A673 (cell line): ENCODE results near the gene ZFYVE28. TPM values are rescaled to one million over a fixed set of nuclear protein-coding genes. Genes with fewer than 3 reads are reported as not detected.

Source experiments
- BruUV-seq: library from RNA; stranded (reverse); fragments of 400-500 nt; replicated peaks from 2 replicates; lab custom pipeline; 2021; lab: Mats Ljungman, UMichigan
- CTCF ChIA-PET: fragments of 300-600 bp; sonication (Branson Sonifier 250); formaldehyde crosslinking; loops from one replicate; lab custom pipeline; 2022; ENCODE audit warnings: antibody characterized with exemption; lab: Charles Lee
- POLR2A ChIA-PET: fragments of 300-600 bp; sonication (Branson Sonifier 250); formaldehyde crosslinking; loops from one replicate; lab custom pipeline; 2022; ENCODE audit warnings: antibody characterized with exemption; ENCODE audit not compliant: low non-redundant PET; lab: Charles Lee
- DNase-seq: peaks from one replicate; pipeline ENCODE4 v3.0.0-alpha.2; 2015; ENCODE audit warnings: low spot score
- H3K27ac ChIP-seq: fragments of 200-600 bp; sonication (generic); 2 replicates; pipeline ENCODE4 v1.5.1; 2016; ENCODE audit warnings: mixed run types, low read depth, mild to moderate bottlenecking, mixed read lengths, antibody characterized with exemption, low read length; ENCODE audit not compliant: poor library complexity, severe bottlenecking
- H3K27me3 ChIP-seq: fragments of 200-600 bp; sonication (generic); replicated peaks from 2 replicates; pipeline ENCODE4 v1.6.1; 2017; ENCODE audit warnings: mixed run types, low read depth, mild to moderate bottlenecking, mixed read lengths, antibody characterized with exemption, low read length; ENCODE audit not compliant: insufficient read depth, poor library complexity
- H3K36me3 ChIP-seq: fragments of 200-600 bp; sonication (generic); 2 replicates; pipeline ENCODE4 v1.6.1; 2016; ENCODE audit warnings: mixed run types, mild to moderate bottlenecking, mixed read lengths, antibody characterized with exemption, low read length; ENCODE audit not compliant: insufficient read depth, poor library complexity, severe bottlenecking
- H3K4me1 ChIP-seq: fragments of 200-600 bp; sonication (generic); 2 replicates; pipeline ENCODE4 v1.6.1; 2017; ENCODE audit warnings: mixed run types, mild to moderate bottlenecking, mixed read lengths, antibody characterized with exemption, low read length; ENCODE audit not compliant: insufficient read depth, poor library complexity, severe bottlenecking
- H3K4me3 ChIP-seq: fragments of 200-600 bp; sonication (generic); 2 replicates; pipeline ENCODE4 v1.5.1; 2016; ENCODE audit warnings: low read depth, mixed run types, mild to moderate bottlenecking, mixed read lengths, low read length; ENCODE audit not compliant: poor library complexity, severe bottlenecking
- H3K9me3 ChIP-seq: fragments of 200-600 bp; sonication (generic); 2 replicates; pipeline ENCODE4 v1.6.1; 2016; ENCODE audit warnings: mixed run types, low read depth, mild to moderate bottlenecking, mixed read lengths, antibody characterized with exemption, low read length; ENCODE audit not compliant: poor library complexity, severe bottlenecking
- CTCF ChIP-seq: fragments of 300-800, 200-600 bp; sonication (generic); conservative IDR thresholded peaks from 2 replicates; pipeline ENCODE4 v1.5.1; 2017; ENCODE audit warnings: low read depth, mild to moderate bottlenecking, antibody characterized with exemption, low read length, moderate library complexity, mixed read lengths
- EZH2 ChIP-seq: fragments of 200-600 bp; sonication (generic); IDR thresholded peaks from 2 replicates; pipeline ENCODE4 v1.6.1; 2017; ENCODE audit warnings: borderline replicate concordance, low read depth, mild to moderate bottlenecking, mixed read lengths, antibody characterized with exemption, low read length; ENCODE audit not compliant: poor library complexity, severe bottlenecking
- intact Hi-C: fragments of 100-400 bp; cut with micrococcal nuclease; formaldehyde crosslinking; loops from one replicate; pipeline ENCODE4 v1.10.0; 2022; ENCODE audit not compliant: unreplicated experiment
- total RNA-seq: library from RNA; stranded (reverse); gene quantifications from 2 replicates; pipeline ENCODE4 v1.2.3, GENCODE V29; 2021

ZFYVE28 gene
- total RNA-seq, 1 experiment from 2014 or later = 8.6 TPM

GRCh38 chr4:2333356-2333841 is 85.0 kb downstream of the ZFYVE28 start:
- DNase-seq = no peak
- Histone ChIP-seq H3K36me3 (no peaks in the 10 kb centered on the region), H3K9me3 (no peaks in the 10 kb centered on the region), H3K4me3 (no peak overlapping the region), H3K4me1 (no peaks in the 10 kb centered on the region), H3K27me3 (no peaks in the 10 kb centered on the region), H3K27ac (no peak overlapping the region)
- intact Hi-C loops = no loop called here
- no peak for TF ChIP-seq CTCF
- no peak for TF ChIP-seq EZH2
- POLR2A ChIA-PET = no interaction called here
- BruUV-seq = no TSS peak
- CTCF ChIA-PET = no interaction called here

- Histone ChIP-seq H3K9me3 (peaks cover 4% of the 10 kb centered on the region), H3K27ac (no peak overlapping the region), H3K27me3 (no peaks in the 10 kb centered on the region), H3K4me1 (no peaks in the 10 kb centered on the region), H3K4me3 (no peak overlapping the region), H3K36me3 (no peaks in the 10 kb centered on the region)
- BruUV-seq = no TSS peak
- CTCF ChIA-PET = no interaction called here
- TF ChIP-seq EZH2 (no peak), CTCF (no peak)
- no peak for DNase-seq
- intact Hi-C loops = no loop called here
- POLR2A ChIA-PET = no interaction called here
Measured at GRCh38 chr4:2332976-2333319, 85.5 kb downstream of the ZFYVE28 start.

GRCh38 chr4:2332201-2332975 is 86.1 kb downstream of the ZFYVE28 start:
- H3K36me3 ChIP-seq = no peaks in the 10 kb centered on the region
- ChIA-PET POLR2A (no interaction called here), CTCF (no interaction called here)
- no peaks in the 10 kb centered on the region for H3K4me1 ChIP-seq
- no peak overlapping the region for H3K4me3 ChIP-seq
- H3K27ac ChIP-seq = no peak overlapping the region
- no peaks in the 10 kb centered on the region for H3K27me3 ChIP-seq
- no peak for TF ChIP-seq EZH2
- TF ChIP-seq CTCF = no peak
- BruUV-seq = no TSS peak
- DNase-seq = no peak
- peaks cover 9% of the 10 kb centered on the region for H3K9me3 ChIP-seq
- intact Hi-C loops = no loop called here
